OCI-LY3 (cell line): ENCODE measurements around the gene ZNF689.

Experiments
- EZH2phosphoT487 ChIP-seq: fragments of 200-600 bp; shearing (Covaris generic); IDR thresholded peaks from 2 replicates; pipeline ENCODE4 v1.6.1; 2018; ENCODE audit warnings: antibody characterized with exemption, mixed run types, low read depth
- TF ChIP-seq, protein P1 (sequence below): fragments of 200-600, 300-600 bp; sonication (generic); IDR thresholded peaks from 2 replicates; pipeline ENCODE4 v1.5.1; 2014; ENCODE audit warnings: antibody characterized with exemption, low read length, low read depth

DNA sequence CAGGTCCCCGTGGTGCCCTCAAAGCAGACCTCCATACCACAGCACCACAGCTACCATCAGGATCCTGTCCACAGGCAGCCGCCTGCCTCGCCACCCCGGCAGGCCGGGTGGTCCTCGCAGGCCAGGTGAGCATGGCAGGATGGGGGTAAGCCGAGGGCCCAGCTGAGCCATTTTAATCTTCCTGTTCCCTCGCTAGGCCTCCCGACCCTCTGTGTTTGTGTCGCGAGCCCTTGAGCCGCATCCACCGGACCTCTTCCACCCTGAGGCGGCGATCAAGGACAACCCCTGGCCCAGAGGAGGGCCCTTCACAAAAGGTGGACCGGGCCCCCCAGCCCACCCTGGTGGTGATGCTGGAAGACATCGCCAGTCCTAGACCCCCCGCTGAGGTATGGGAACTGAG is 42.5 kb upstream of the ZNF689 start:
- TF ChIP-seq, protein P1, sequence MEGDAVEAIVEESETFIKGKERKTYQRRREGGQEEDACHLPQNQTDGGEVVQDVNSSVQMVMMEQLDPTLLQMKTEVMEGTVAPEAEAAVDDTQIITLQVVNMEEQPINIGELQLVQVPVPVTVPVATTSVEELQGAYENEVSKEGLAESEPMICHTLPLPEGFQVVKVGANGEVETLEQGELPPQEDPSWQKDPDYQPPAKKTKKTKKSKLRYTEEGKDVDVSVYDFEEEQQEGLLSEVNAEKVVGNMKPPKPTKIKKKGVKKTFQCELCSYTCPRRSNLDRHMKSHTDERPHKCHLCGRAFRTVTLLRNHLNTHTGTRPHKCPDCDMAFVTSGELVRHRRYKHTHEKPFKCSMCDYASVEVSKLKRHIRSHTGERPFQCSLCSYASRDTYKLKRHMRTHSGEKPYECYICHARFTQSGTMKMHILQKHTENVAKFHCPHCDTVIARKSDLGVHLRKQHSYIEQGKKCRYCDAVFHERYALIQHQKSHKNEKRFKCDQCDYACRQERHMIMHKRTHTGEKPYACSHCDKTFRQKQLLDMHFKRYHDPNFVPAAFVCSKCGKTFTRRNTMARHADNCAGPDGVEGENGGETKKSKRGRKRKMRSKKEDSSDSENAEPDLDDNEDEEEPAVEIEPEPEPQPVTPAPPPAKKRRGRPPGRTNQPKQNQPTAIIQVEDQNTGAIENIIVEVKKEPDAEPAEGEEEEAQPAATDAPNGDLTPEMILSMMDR = no peak
- TF ChIP-seq EZH2phosphoT487 = no peak
